MCF 10A (cell line): ENCODE results near the gene NACA2. TPM values are rescaled to one million over a fixed set of nuclear protein-coding genes. Genes with fewer than 3 reads are reported as not detected.

Experiments used
- BruUV-seq: library from RNA; stranded (reverse); fragments of 400-500 nt; replicated peaks from 2 replicates; lab custom pipeline; 2021; lab: Mats Ljungman, UMichigan
- CTCF ChIA-PET: fragments of 300-600 bp; sonication (Branson Sonifier 250); formaldehyde crosslinking; extraction: SDS; loops from one replicate; lab custom pipeline; 2021; ENCODE audit warnings: antibody characterized with exemption, inconsistent platforms; lab: Yijun Ruan, JAX
- POLR2A ChIA-PET: fragments of 300-600, 350-650 bp; sonication (Branson Sonifier 250); formaldehyde crosslinking; extraction: SDS; loops from one replicate; lab custom pipeline; 2020; ENCODE audit warnings: antibody characterized with exemption, inconsistent platforms; lab: Yijun Ruan, JAX
- DNase-seq: peaks from one replicate; pipeline ENCODE4 v3.0.0-alpha.2; 2018; ENCODE audit not compliant: unreplicated experiment
- H3K27ac Mint-ChIP-seq: one replicate; pipeline ENCODE4 v1.8.0; 2022; ENCODE audit warnings: mild to moderate bottlenecking, low read depth, mixed read lengths; ENCODE audit not compliant: unreplicated experiment
- H3K27me3 Mint-ChIP-seq: one replicate; pipeline ENCODE4 v1.8.0; 2022; ENCODE audit warnings: mixed read lengths; ENCODE audit not compliant: insufficient read depth, unreplicated experiment
- H3K36me3 Mint-ChIP-seq: one replicate; pipeline ENCODE4 v1.8.0; 2022; ENCODE audit warnings: mild to moderate bottlenecking, moderate library complexity, mixed read lengths; ENCODE audit not compliant: insufficient read depth, unreplicated experiment
- H3K4me1 Mint-ChIP-seq: one replicate; pipeline ENCODE4 v1.8.0; 2022; ENCODE audit warnings: mixed read lengths; ENCODE audit not compliant: insufficient read depth, unreplicated experiment
- H3K4me3 Mint-ChIP-seq: one replicate; pipeline ENCODE4 v1.8.0; 2022; ENCODE audit warnings: mild to moderate bottlenecking, moderate library complexity, mixed read lengths; ENCODE audit not compliant: unreplicated experiment
- H3K9me3 Mint-ChIP-seq: one replicate; pipeline ENCODE4 v1.8.0; 2022; ENCODE audit warnings: mixed read lengths; ENCODE audit not compliant: unreplicated experiment
- CTCF ChIP-seq: fragments of 200-600 bp; IDR thresholded peaks from one replicate; pipeline ENCODE4 v1.8.0; 2022; ENCODE audit warnings: antibody characterized with exemption, mild to moderate bottlenecking; ENCODE audit not compliant: unreplicated experiment
- intact Hi-C: fragments of 100-400 bp; cut with micrococcal nuclease; formaldehyde crosslinking; loops from 2 replicates; pipeline ENCODE4 v1.14.1; 2022
- total RNA-seq: library from RNA; stranded (reverse); gene quantifications from 2 replicates; pipeline ENCODE4 v1.2.3, GENCODE V29; 2022

Gene NACA2
- total RNA-seq, 1 experiment from 2014 or later, result not detected

DNA sequence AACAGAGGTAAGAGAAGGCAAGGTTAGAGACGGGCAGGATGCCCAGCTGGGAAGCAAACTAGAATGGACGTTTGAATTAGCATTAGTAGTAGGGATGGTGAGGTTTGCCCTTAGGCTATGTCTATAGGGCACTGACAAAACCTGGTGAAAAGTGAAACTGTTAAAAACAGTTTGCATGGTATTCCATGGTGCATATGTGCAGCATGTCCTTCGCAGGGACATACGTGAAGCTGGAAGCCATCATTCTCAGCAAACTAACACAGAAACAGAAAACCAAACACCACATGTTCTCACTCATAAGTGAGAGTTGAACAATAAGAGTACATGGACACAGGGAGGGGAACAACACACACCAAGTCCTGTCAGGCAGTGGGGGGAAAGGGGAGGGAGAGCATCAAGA lies 25.8 kb downstream of the NACA2 start:
- no TSS peak for BruUV-seq
- H3K27ac Mint-ChIP-seq, result no peak overlapping the region
- peaks cover 10% of the 10 kb centered on the region for H3K4me1 Mint-ChIP-seq
- ChIA-PET CTCF (interaction anchor here (1.0 to 1.1 kb wide), 2 partner anchors 9 to 795 kb away, joined by 3 to 6 read pairs; no protein-coding TSS in a partner anchor), POLR2A (no interaction called here)
- no peaks in the 10 kb centered on the region for H3K36me3 Mint-ChIP-seq
- no peak overlapping the region for H3K4me3 Mint-ChIP-seq
- TF ChIP-seq CTCF, result no peak
- peaks cover 15% of the 10 kb centered on the region for H3K27me3 Mint-ChIP-seq
- intact Hi-C loops, result no loop called here
- H3K9me3 Mint-ChIP-seq, result no peaks in the 10 kb centered on the region
- no peak for DNase-seq

- H3K4me3 Mint-ChIP-seq, result no peak overlapping the region
- H3K27me3 Mint-ChIP-seq, result peaks cover 31% of the 10 kb centered on the region
- H3K36me3 Mint-ChIP-seq, result no peaks in the 10 kb centered on the region
- BruUV-seq, result no TSS peak
- no peak for DNase-seq
- no peaks in the 10 kb centered on the region for H3K9me3 Mint-ChIP-seq
- H3K27ac Mint-ChIP-seq, result no peak overlapping the region
- POLR2A ChIA-PET, result no interaction called here
- CTCF ChIA-PET, result interaction anchor here (0.7 to 2.4 kb wide), 3 partner anchors 10 to 21 kb away, joined by 3 to 10 read pairs (median 5); no protein-coding TSS in a partner anchor
- intact Hi-C loops, result no loop called here
- no peak for TF ChIP-seq CTCF
- H3K4me1 Mint-ChIP-seq, result peaks cover 1% of the 10 kb centered on the region
Measured at GRCh38 chr17:61562287-61562686, 28.7 kb downstream of the NACA2 start.

GRCh38 chr17:61561354-61561753 lies 29.7 kb downstream of the NACA2 start:
- Mint-ChIP-seq H3K36me3 (no peaks in the 10 kb centered on the region), H3K4me1 (no peaks in the 10 kb centered on the region), H3K9me3 (no peaks in the 10 kb centered on the region), H3K27ac (no peak overlapping the region), H3K4me3 (no peak overlapping the region), H3K27me3 (peaks cover 31% of the 10 kb centered on the region)
- no peak for DNase-seq
- intact Hi-C loops, result no loop called here
- ChIA-PET POLR2A (interaction anchor here (0.6 to 1.4 kb wide), 2 partner anchors 11 to 103 kb away, joined by 4 to 5 read pairs; no protein-coding TSS in a partner anchor), CTCF (interaction anchor here (0.5 to 2.4 kb wide), 5 partner anchors 11 to 149 kb away, joined by 3 to 10 read pairs (median 5); no protein-coding TSS in a partner anchor)
- TF ChIP-seq CTCF, result no peak
- no TSS peak for BruUV-seq

- no peak overlapping the region for H3K4me3 Mint-ChIP-seq
- H3K9me3 Mint-ChIP-seq, result no peaks in the 10 kb centered on the region
- no TSS peak for BruUV-seq
- no peak overlapping the region for H3K27ac Mint-ChIP-seq
- H3K36me3 Mint-ChIP-seq, result no peaks in the 10 kb centered on the region
- intact Hi-C loops, result no loop called here
- DNase-seq, result no peak
- H3K4me1 Mint-ChIP-seq, result no peaks in the 10 kb centered on the region
- TF ChIP-seq CTCF, result no peak
- ChIA-PET CTCF (interaction anchor here (0.9 to 2.4 kb wide), 5 partner anchors 13 to 147 kb away, joined by 3 to 10 read pairs (median 4); no protein-coding TSS in a partner anchor), POLR2A (interaction anchor here (1.1 to 1.4 kb wide), 2 partner anchors 12 to 14 kb away, joined by 3 to 5 read pairs; no protein-coding TSS in a partner anchor)
- peaks cover 31% of the 10 kb centered on the region for H3K27me3 Mint-ChIP-seq
Measured at GRCh38 chr17:61560071-61560470, 30.9 kb downstream of the NACA2 start.
